Activated effector memory CD4-positive, alpha-beta T cell treated with Interleukin-2 at 50 U/mL for 16 hours (primary cell): Measurements from ENCODE around the gene TTLL8.
A peak's percentile ranks its signal among the peaks of the same experiment; 100 is the strongest.

ENCODE experiments used
- DNase-seq: peaks from one replicate; pipeline ENCODE4 v3.0.0-alpha.2; 2020

The TTLL8 gene

GRCh38 chr22:50016308-50016987, 41.6 kb downstream of the TTLL8 start:
- no peak for DNase-seq

GRCh38 chr22:50015451-50016307, 42.4 kb downstream of the TTLL8 start:
- no peak for DNase-seq

- no peak for DNase-seq
Measured at GRCh38 chr22:50014655-50015401, 43.3 kb downstream of the TTLL8 start.

GRCh38 chr22:50014053-50014501, 44.0 kb downstream of the TTLL8 start:
- no peak for DNase-seq

GRCh38 chr22:50012211-50013181, 45.6 kb downstream of the TTLL8 start, which contains the start of gene IL17REL:
TSS of gene IL17REL (minus strand) at chr22:50012765. CDS start at chr22:50012646, 119 bp downstream.
- no peak for DNase-seq

GRCh38 chr22:50011447-50012210, 46.5 kb downstream of the TTLL8 start:
- DNase-seq, result no peak

- peak; percentile 35 for DNase-seq
Measured at GRCh38 chr22:50010676-50011446, 47.2 kb downstream of the TTLL8 start.

- DNase-seq, result no peak
Measured at GRCh38 chr22:50009765-50010675, 48.1 kb downstream of the TTLL8 start.

GRCh38 chr22:50009251-50009650, 48.8 kb downstream of the TTLL8 start:
- no peak for DNase-seq

- DNase-seq, result no peak
Measured at GRCh38 chr22:50008151-50009040, 49.7 kb downstream of the TTLL8 start.

GRCh38 chr22:50007057-50007511, 51.0 kb downstream of the TTLL8 start:
- DNase-seq, result no peak

- DNase-seq, result no peak
Measured at GRCh38 chr22:50004918-50005317, 53.2 kb downstream of the TTLL8 start.

GRCh38 chr22:50002791-50003190, 55.3 kb downstream of the TTLL8 start:
- no peak for DNase-seq

- no peak for DNase-seq
Measured at GRCh38 chr22:50001388-50002231, 56.5 kb downstream of the TTLL8 start.

GRCh38 chr22:50000587-50001387, 57.3 kb downstream of the TTLL8 start:
- no peak for DNase-seq

GRCh38 chr22:49999946-50000586, 58.0 kb downstream of the TTLL8 start:
- DNase-seq, result no peak
